HepG2 (cell line): ENCODE data around the gene HEMK1. TPM values are rescaled to one million over a fixed set of nuclear protein-coding genes. Genes with fewer than 3 reads are reported as not detected.

Experiments used
- RFXANK ChIP-seq: IDR thresholded peaks from 2 replicates; pipeline ENCODE4 v1.6.1; 2016
- SRSF1 ChIP-seq: fragments of 200-400 bp; formaldehyde crosslinking; optimal IDR thresholded peaks from 2 replicates; pipeline ENCODE3; 2017; ENCODE audit warnings: mild to moderate bottlenecking, low read depth, low read length, moderate library complexity
- ZHX1 ChIP-seq: sonication (generic); formaldehyde crosslinking; IDR thresholded peaks from 2 replicates; pipeline ENCODE4 v1.8.1; 2022; ENCODE audit warnings: low read depth, mild to moderate bottlenecking, missing genetic modification reagents
- ZKSCAN1 ChIP-seq: fragments of 150-350 bp; IDR thresholded peaks from 2 replicates; pipeline ENCODE4 v1.6.1; 2014; ENCODE audit warnings: low read length
- ZNF256 ChIP-seq: sonication (generic); formaldehyde crosslinking; conservative IDR thresholded peaks from 2 replicates; pipeline ENCODE4 v1.4.0; 2020; ENCODE audit warnings: missing genetic modification reagents
- ZNF326 ChIP-seq: sonication (generic); formaldehyde crosslinking; IDR thresholded peaks from 2 replicates; pipeline ENCODE4 v1.4.0; 2020; ENCODE audit warnings: missing genetic modification reagents, borderline replicate concordance
- polyA plus RNA-seq, 8 experiments: library from polyadenylated mRNA; depleted of rRNA in 3 of 8; stranded (reverse) in 7 of 8; unstranded in 1 of 8; fragments of >200 nt; fragmentation: Illumina TruSeq in 4 of 8; extraction: Trizol in 4 of 8; gene quantifications; 2 replicates each; pipeline versions ENCODE4 v1.2.1 to v1.2.3, GENCODE V29; 2011 to 2016; ENCODE audit warnings: low read depth in 4 of 8, missing spikeins in 1 of 8, mixed read lengths in 1 of 8; ENCODE audit not compliant: insufficient read depth in 1 of 8
- total RNA-seq, 5 experiments: library from RNA; depleted of rRNA; stranded (reverse); fragments of >200 nt; fragmentation: Illumina TruSeq; extraction: Trizol; gene quantifications; 2 replicates each; pipeline ENCODE4 v1.2.3, GENCODE V29; 2016; ENCODE audit warnings: low read depth in 1 of 5
- TF ChIP-seq, protein P1 (sequence below): sonication (generic); formaldehyde crosslinking; IDR thresholded peaks from 2 replicates; pipeline ENCODE4 v1.5.0; 2020; ENCODE audit warnings: mild to moderate bottlenecking, missing genetic modification reagents, borderline replicate concordance
- TF ChIP-seq, protein P2 (sequence below): sonication (generic); formaldehyde crosslinking; IDR thresholded peaks from 2 replicates; pipeline ENCODE4 v1.5.1; 2020; ENCODE audit warnings: mild to moderate bottlenecking, missing genetic modification reagents, borderline replicate concordance
- TF ChIP-seq, protein P3 (sequence below): sonication (generic); formaldehyde crosslinking; IDR thresholded peaks from 2 replicates; pipeline ENCODE4 v1.4.0; 2020; ENCODE audit warnings: missing genetic modification reagents

Gene HEMK1
- total and polyA plus RNA-seq, 2 of the 13 experiments (the other 11 are each of a cell fraction or from before 2014, with no cell fraction given) = 9.8 to 12.6 TPM

GRCh38 chr3:50587806-50588758 lies 18.8 kb downstream of the HEMK1 start (continued):
- TF ChIP-seq, protein P1, sequence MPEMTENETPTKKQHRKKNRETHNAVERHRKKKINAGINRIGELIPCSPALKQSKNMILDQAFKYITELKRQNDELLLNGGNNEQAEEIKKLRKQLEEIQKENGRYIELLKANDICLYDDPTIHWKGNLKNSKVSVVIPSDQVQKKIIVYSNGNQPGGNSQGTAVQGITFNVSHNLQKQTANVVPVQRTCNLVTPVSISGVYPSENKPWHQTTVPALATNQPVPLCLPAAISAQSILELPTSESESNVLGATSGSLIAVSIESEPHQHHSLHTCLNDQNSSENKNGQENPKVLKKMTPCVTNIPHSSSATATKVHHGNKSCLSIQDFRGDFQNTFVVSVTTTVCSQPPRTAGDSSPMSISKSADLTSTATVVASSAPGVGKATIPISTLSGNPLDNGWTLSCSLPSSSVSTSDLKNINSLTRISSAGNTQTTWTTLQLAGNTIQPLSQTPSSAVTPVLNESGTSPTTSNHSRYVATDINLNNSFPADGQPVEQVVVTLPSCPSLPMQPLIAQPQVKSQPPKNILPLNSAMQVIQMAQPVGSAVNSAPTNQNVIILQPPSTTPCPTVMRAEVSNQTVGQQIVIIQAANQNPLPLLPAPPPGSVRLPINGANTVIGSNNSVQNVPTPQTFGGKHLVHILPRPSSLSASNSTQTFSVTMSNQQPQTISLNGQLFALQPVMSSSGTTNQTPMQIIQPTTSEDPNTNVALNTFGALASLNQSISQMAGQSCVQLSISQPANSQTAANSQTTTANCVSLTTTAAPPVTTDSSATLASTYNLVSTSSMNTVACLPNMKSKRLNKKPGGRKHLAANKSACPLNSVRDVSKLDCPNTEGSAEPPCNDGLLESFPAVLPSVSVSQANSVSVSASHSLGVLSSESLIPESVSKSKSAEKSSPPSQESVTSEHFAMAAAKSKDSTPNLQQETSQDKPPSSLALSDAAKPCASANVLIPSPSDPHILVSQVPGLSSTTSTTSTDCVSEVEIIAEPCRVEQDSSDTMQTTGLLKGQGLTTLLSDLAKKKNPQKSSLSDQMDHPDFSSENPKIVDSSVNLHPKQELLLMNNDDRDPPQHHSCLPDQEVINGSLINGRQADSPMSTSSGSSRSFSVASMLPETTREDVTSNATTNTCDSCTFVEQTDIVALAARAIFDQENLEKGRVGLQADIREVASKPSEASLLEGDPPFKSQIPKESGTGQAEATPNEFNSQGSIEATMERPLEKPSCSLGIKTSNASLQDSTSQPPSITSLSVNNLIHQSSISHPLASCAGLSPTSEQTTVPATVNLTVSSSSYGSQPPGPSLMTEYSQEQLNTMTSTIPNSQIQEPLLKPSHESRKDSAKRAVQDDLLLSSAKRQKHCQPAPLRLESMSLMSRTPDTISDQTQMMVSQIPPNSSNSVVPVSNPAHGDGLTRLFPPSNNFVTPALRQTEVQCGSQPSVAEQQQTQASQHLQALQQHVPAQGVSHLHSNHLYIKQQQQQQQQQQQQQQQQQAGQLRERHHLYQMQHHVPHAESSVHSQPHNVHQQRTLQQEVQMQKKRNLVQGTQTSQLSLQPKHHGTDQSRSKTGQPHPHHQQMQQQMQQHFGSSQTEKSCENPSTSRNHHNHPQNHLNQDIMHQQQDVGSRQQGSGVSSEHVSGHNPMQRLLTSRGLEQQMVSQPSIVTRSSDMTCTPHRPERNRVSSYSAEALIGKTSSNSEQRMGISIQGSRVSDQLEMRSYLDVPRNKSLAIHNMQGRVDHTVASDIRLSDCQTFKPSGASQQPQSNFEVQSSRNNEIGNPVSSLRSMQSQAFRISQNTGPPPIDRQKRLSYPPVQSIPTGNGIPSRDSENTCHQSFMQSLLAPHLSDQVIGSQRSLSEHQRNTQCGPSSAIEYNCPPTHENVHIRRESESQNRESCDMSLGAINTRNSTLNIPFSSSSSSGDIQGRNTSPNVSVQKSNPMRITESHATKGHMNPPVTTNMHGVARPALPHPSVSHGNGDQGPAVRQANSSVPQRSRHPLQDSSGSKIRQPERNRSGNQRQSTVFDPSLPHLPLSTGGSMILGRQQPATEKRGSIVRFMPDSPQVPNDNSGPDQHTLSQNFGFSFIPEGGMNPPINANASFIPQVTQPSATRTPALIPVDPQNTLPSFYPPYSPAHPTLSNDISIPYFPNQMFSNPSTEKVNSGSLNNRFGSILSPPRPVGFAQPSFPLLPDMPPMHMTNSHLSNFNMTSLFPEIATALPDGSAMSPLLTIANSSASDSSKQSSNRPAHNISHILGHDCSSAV (CRISPR knock-in tag) = no peak
- TF ChIP-seq ZNF326 = no peak
- TF ChIP-seq, protein P2, sequence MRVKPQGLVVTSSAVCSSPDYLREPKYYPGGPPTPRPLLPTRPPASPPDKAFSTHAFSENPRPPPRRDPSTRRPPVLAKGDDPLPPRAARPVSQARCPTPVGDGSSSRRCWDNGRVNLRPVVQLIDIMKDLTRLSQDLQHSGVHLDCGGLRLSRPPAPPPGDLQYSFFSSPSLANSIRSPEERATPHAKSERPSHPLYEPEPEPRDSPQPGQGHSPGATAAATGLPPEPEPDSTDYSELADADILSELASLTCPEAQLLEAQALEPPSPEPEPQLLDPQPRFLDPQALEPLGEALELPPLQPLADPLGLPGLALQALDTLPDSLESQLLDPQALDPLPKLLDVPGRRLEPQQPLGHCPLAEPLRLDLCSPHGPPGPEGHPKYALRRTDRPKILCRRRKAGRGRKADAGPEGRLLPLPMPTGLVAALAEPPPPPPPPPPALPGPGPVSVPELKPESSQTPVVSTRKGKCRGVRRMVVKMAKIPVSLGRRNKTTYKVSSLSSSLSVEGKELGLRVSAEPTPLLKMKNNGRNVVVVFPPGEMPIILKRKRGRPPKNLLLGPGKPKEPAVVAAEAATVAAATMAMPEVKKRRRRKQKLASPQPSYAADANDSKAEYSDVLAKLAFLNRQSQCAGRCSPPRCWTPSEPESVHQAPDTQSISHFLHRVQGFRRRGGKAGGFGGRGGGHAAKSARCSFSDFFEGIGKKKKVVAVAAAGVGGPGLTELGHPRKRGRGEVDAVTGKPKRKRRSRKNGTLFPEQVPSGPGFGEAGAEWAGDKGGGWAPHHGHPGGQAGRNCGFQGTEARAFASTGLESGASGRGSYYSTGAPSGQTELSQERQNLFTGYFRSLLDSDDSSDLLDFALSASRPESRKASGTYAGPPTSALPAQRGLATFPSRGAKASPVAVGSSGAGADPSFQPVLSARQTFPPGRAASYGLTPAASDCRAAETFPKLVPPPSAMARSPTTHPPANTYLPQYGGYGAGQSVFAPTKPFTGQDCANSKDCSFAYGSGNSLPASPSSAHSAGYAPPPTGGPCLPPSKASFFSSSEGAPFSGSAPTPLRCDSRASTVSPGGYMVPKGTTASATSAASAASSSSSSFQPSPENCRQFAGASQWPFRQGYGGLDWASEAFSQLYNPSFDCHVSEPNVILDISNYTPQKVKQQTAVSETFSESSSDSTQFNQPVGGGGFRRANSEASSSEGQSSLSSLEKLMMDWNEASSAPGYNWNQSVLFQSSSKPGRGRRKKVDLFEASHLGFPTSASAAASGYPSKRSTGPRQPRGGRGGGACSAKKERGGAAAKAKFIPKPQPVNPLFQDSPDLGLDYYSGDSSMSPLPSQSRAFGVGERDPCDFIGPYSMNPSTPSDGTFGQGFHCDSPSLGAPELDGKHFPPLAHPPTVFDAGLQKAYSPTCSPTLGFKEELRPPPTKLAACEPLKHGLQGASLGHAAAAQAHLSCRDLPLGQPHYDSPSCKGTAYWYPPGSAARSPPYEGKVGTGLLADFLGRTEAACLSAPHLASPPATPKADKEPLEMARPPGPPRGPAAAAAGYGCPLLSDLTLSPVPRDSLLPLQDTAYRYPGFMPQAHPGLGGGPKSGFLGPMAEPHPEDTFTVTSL (CRISPR knock-in tag) = 0 out of 2 replicates have a peak, but pooled peaks have one; percentile 56
- peak; percentile 65; the same call in 1 of the 2 replicates for TF ChIP-seq ZHX1 (CRISPR knock-in tag)
- TF ChIP-seq ZKSCAN1 = no peak
- TF ChIP-seq, protein P3, sequence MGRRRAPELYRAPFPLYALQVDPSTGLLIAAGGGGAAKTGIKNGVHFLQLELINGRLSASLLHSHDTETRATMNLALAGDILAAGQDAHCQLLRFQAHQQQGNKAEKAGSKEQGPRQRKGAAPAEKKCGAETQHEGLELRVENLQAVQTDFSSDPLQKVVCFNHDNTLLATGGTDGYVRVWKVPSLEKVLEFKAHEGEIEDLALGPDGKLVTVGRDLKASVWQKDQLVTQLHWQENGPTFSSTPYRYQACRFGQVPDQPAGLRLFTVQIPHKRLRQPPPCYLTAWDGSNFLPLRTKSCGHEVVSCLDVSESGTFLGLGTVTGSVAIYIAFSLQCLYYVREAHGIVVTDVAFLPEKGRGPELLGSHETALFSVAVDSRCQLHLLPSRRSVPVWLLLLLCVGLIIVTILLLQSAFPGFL (CRISPR knock-in tag) = no peak
- TF ChIP-seq RFXANK (CRISPR knock-in tag) = no peak
- no peak for TF ChIP-seq SRSF1
- TF ChIP-seq ZNF256 (CRISPR knock-in tag) = 0 out of 2 replicates have a peak, but pooled peaks have one; percentile 51
